HepG2 (cell line): ENCODE results near the gene CMIP. TPM values are rescaled to one million over a fixed set of nuclear protein-coding genes. Genes with fewer than 3 reads are reported as not detected.

Experiments
- AHR ChIP-seq: IDR thresholded peaks from 2 replicates; pipeline ENCODE4 v1.6.1; 2018; ENCODE audit warnings: missing genetic modification reagents, missing compliant biosample characterization
- CHCHD3 ChIP-seq: sonication (generic); formaldehyde crosslinking; IDR thresholded peaks from 2 replicates; pipeline ENCODE4 v1.8.0; 2022; ENCODE audit warnings: mild to moderate bottlenecking, missing genetic modification reagents, moderate library complexity
- HCFC1 ChIP-seq: fragments of 150-350 bp; IDR thresholded peaks from 2 replicates; pipeline ENCODE4 v1.6.1; 2014; ENCODE audit warnings: low read depth, low read length
- HOXA7 ChIP-seq: sonication (generic); formaldehyde crosslinking; IDR thresholded peaks from 2 replicates; pipeline ENCODE4 v1.8.1; 2022; ENCODE audit warnings: mild to moderate bottlenecking, missing genetic modification reagents, moderate library complexity
- PAX8 ChIP-seq: sonication (generic); formaldehyde crosslinking; IDR thresholded peaks from 2 replicates; pipeline ENCODE4 v1.8.0; 2022; ENCODE audit warnings: mild to moderate bottlenecking, missing genetic modification reagents, borderline replicate concordance
- SNAPC2 ChIP-seq: sonication (generic); formaldehyde crosslinking; IDR thresholded peaks from 2 replicates; pipeline ENCODE4 v1.8.1; 2022; ENCODE audit warnings: mild to moderate bottlenecking, missing genetic modification reagents
- SNRNP70 ChIP-seq: fragments of 200-400 bp; formaldehyde crosslinking; IDR thresholded peaks from 2 replicates; pipeline ENCODE4 v1.6.1; 2017; ENCODE audit warnings: mild to moderate bottlenecking, low read depth, low read length, moderate library complexity
- ZBTB7B ChIP-seq: sonication (generic); formaldehyde crosslinking; IDR thresholded peaks from 2 replicates; pipeline ENCODE4 v1.4.0; 2020; ENCODE audit warnings: missing genetic modification reagents
- ZFP1 ChIP-seq: IDR thresholded peaks from 2 replicates; pipeline ENCODE4 v1.6.1; 2016
- ZNF260 ChIP-seq: sonication (generic); formaldehyde crosslinking; IDR thresholded peaks from 2 replicates; pipeline ENCODE4 v1.4.0; 2020; ENCODE audit warnings: missing genetic modification reagents, low read depth, mild to moderate bottlenecking, borderline replicate concordance
- ZNF282 ChIP-seq: fragments of 450-650 bp; IDR thresholded peaks from 2 replicates; pipeline ENCODE4 v1.6.1; 2018; ENCODE audit not compliant: partially characterized antibody
- ZNF367 ChIP-seq: sonication (generic); formaldehyde crosslinking; IDR thresholded peaks from 2 replicates; pipeline ENCODE4 v1.4.0; 2020; ENCODE audit warnings: missing genetic modification reagents, borderline replicate concordance
- ZNF446 ChIP-seq: sonication (generic); formaldehyde crosslinking; IDR thresholded peaks from 2 replicates; pipeline ENCODE4 v1.5.0; 2020; ENCODE audit warnings: mild to moderate bottlenecking, missing genetic modification reagents
- ZNF557 ChIP-seq: sonication (generic); formaldehyde crosslinking; IDR thresholded peaks from 2 replicates; pipeline ENCODE4 v1.4.0; 2020; ENCODE audit warnings: missing genetic modification reagents
- ZNF7 ChIP-seq: IDR thresholded peaks from 2 replicates; pipeline ENCODE4 v1.6.1; 2016; ENCODE audit warnings: missing biosample characterization, missing genetic modification reagents
- polyA plus RNA-seq, 8 experiments: library from polyadenylated mRNA; depleted of rRNA in 3 of 8; stranded (reverse) in 7 of 8; unstranded in 1 of 8; fragments of >200 nt; fragmentation: Illumina TruSeq in 4 of 8; extraction: Trizol in 4 of 8; gene quantifications; 2 replicates each; pipeline versions ENCODE4 v1.2.1 to v1.2.3, GENCODE V29; 2011 to 2016; ENCODE audit warnings: low read depth in 4 of 8, missing spikeins in 1 of 8, mixed read lengths in 1 of 8; ENCODE audit not compliant: insufficient read depth in 1 of 8
- total RNA-seq, 5 experiments: library from RNA; depleted of rRNA; stranded (reverse); fragments of >200 nt; fragmentation: Illumina TruSeq; extraction: Trizol; gene quantifications; 2 replicates each; pipeline ENCODE4 v1.2.3, GENCODE V29; 2016; ENCODE audit warnings: low read depth in 1 of 5
- TF ChIP-seq, protein P1 (sequence below): sonication (generic); formaldehyde crosslinking; IDR thresholded peaks from 2 replicates; pipeline ENCODE4 v1.4.0; 2020; ENCODE audit warnings: missing genetic modification reagents, borderline replicate concordance
- TF ChIP-seq, protein P2 (sequence below): IDR thresholded peaks from 2 replicates; pipeline ENCODE4 v1.6.1; 2016
- TF ChIP-seq, protein P3 (sequence below): IDR thresholded peaks from 2 replicates; pipeline ENCODE4 v1.6.1; 2016; ENCODE audit warnings: missing genetic modification reagents, missing compliant biosample characterization
- TF ChIP-seq, protein P4 (sequence below): sonication (generic); formaldehyde crosslinking; IDR thresholded peaks from 2 replicates; pipeline ENCODE4 v1.5.1; 2020; ENCODE audit warnings: missing genetic modification reagents, mild to moderate bottlenecking, borderline replicate concordance

Gene CMIP
- total and polyA plus RNA-seq, 2 of the 13 experiments (the other 11 are each of a cell fraction or from before 2014, with no cell fraction given): 10.9 to 18.1 TPM

DNA sequence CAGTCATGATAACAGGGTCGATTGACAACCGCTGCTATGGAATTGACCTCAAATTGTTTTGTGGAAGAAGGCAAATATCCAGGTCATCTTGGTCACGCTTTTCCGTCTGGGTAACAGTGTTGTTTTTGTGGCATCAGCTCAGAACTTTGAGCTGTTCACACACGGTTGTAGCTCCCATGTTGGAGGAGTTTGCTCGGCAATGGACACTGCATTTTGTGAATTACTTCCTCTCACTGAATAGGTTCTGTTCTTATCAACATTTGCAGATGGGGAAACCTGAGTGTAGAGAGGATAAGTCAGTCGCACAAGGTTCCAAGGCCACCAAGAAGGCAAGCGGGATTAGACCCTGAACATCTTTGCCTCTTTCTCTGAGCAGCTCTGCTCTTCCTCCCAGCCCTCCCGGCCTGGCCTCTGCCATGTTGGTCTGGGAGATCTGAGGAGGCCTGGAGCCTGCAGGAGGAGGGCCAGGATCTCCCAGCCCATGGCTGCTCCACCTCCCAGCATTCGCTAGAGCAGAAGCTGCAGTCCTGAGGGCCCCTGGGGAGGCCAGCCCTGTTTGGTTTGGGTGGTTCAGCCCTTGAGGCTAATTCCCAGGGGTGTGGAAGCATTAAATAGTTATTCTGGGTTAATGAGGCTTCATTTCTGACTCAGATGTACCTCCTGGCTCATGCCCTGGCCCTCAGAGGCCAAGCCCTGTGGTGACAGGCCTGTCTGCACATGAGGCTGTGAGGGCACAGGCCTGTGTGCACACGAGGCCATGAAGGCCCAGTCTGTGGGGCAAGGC is 180.3 kb downstream of the CMIP start (continued):
- TF ChIP-seq SNRNP70 (no peak), ZFP1 (CRISPR knock-in tag) (no peak), CHCHD3 (0 out of 2 replicates have a peak, but pooled peaks have one; percentile 26), ZNF446 (CRISPR knock-in tag) (no peak), AHR (no peak), PAX8 (CRISPR knock-in tag) (no peak), ZNF557 (CRISPR knock-in tag) (no peak), ZNF7 (CRISPR knock-in tag) (no peak), ZNF260 (CRISPR knock-in tag) (0 out of 2 replicates have a peak, but pooled peaks have one; percentile 30), HOXA7 (CRISPR knock-in tag) (no peak), HCFC1 (no peak), ZBTB7B (CRISPR knock-in tag) (peak; percentile 40; the same call in 1 of the 2 replicates), ZNF282 (no peak), SNAPC2 (CRISPR knock-in tag) (no peak), ZNF367 (no peak)
- TF ChIP-seq, protein P1, sequence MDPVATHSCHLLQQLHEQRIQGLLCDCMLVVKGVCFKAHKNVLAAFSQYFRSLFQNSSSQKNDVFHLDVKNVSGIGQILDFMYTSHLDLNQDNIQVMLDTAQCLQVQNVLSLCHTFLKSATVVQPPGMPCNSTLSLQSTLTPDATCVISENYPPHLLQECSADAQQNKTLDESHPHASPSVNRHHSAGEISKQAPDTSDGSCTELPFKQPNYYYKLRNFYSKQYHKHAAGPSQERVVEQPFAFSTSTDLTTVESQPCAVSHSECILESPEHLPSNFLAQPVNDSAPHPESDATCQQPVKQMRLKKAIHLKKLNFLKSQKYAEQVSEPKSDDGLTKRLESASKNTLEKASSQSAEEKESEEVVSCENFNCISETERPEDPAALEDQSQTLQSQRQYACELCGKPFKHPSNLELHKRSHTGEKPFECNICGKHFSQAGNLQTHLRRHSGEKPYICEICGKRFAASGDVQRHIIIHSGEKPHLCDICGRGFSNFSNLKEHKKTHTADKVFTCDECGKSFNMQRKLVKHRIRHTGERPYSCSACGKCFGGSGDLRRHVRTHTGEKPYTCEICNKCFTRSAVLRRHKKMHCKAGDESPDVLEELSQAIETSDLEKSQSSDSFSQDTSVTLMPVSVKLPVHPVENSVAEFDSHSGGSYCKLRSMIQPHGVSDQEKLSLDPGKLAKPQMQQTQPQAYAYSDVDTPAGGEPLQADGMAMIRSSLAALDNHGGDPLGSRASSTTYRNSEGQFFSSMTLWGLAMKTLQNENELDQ (CRISPR knock-in tag): no peak
- TF ChIP-seq, protein P2, sequence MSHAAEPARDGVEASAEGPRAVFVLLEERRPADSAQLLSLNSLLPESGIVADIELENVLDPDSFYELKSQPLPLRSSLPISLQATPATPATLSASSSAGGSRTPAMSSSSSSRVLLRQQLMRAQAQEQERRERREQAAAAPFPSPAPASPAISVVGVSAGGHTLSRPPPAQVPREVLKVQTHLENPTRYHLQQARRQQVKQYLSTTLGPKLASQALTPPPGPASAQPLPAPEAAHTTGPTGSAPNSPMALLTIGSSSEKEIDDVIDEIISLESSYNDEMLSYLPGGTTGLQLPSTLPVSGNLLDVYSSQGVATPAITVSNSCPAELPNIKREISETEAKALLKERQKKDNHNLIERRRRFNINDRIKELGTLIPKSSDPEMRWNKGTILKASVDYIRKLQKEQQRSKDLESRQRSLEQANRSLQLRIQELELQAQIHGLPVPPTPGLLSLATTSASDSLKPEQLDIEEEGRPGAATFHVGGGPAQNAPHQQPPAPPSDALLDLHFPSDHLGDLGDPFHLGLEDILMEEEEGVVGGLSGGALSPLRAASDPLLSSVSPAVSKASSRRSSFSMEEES (CRISPR knock-in tag): peak; percentile 35; the same call in 1 of the 2 replicates
- TF ChIP-seq, protein P3, sequence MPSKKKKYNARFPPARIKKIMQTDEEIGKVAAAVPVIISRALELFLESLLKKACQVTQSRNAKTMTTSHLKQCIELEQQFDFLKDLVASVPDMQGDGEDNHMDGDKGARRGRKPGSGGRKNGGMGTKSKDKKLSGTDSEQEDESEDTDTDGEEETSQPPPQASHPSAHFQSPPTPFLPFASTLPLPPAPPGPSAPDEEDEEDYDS (CRISPR knock-in tag): peak; percentile 37
- TF ChIP-seq, protein P4, sequence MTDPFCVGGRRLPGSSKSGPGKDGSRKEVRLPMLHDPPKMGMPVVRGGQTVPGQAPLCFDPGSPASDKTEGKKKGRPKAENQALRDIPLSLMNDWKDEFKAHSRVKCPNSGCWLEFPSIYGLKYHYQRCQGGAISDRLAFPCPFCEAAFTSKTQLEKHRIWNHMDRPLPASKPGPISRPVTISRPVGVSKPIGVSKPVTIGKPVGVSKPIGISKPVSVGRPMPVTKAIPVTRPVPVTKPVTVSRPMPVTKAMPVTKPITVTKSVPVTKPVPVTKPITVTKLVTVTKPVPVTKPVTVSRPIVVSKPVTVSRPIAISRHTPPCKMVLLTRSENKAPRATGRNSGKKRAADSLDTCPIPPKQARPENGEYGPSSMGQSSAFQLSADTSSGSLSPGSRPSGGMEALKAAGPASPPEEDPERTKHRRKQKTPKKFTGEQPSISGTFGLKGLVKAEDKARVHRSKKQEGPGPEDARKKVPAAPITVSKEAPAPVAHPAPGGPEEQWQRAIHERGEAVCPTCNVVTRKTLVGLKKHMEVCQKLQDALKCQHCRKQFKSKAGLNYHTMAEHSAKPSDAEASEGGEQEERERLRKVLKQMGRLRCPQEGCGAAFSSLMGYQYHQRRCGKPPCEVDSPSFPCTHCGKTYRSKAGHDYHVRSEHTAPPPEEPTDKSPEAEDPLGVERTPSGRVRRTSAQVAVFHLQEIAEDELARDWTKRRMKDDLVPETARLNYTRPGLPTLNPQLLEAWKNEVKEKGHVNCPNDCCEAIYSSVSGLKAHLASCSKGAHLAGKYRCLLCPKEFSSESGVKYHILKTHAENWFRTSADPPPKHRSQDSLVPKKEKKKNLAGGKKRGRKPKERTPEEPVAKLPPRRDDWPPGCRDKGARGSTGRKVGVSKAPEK (CRISPR knock-in tag): 0 out of 2 replicates have a peak, but pooled peaks have one; percentile 79
